GM12801 (cell line): Measurements from ENCODE around the gene CACYBP.

Experiments
- CTCF ChIP-seq: IDR thresholded peaks from one replicate; pipeline ENCODE4 v1.5.1; 2011; ENCODE audit warnings: control low read depth; ENCODE audit not compliant: insufficient read length; ENCODE audit errors: extremely low read depth

The CACYBP gene

GRCh38 chr1:175054736-175055135 lies 55.0 kb downstream of the CACYBP start:
- no peak for TF ChIP-seq CTCF
